Neural cell (in vitro differentiated cells): ENCODE measurements around the gene ITGA1. TPM values are rescaled to one million over a fixed set of nuclear protein-coding genes. Genes with fewer than 3 reads are reported as not detected.

Source experiments
- H2AFZ ChIP-seq: fragments of 200-600, 300-800 bp; sonication (generic), shearing (Covaris generic); 2 replicates; pipeline ENCODE4 v1.6.0; 2014; ENCODE audit warnings: low read depth, mild to moderate bottlenecking, antibody characterized with exemption, low read length, moderate library complexity
- H3F3A ChIP-seq: fragments of 200-600 bp; shearing (Covaris generic); 2 replicates; pipeline ENCODE4 v1.6.1; 2016; ENCODE audit warnings: mild to moderate bottlenecking, moderate library complexity, mixed read lengths, antibody characterized with exemption, low read length; ENCODE audit not compliant: insufficient read depth, poor library complexity, severe bottlenecking
- H3K27ac ChIP-seq: fragments of 200-600, 300-800 bp; sonication (generic), shearing (Covaris generic); 2 replicates; pipeline ENCODE4 v1.5.1; 2014; ENCODE audit warnings: mild to moderate bottlenecking, low read length, moderate library complexity
- H3K27me3 ChIP-seq: fragments of 300-800, 200-600 bp; sonication (generic), shearing (Covaris generic); 2 replicates; pipeline ENCODE4 v1.6.0; 2014; ENCODE audit warnings: mild to moderate bottlenecking, low read depth, low read length, moderate library complexity; ENCODE audit not compliant: insufficient read depth
- H3K36me3 ChIP-seq: fragments of 300-800, 200-600 bp; sonication (generic), shearing (Covaris generic); 2 replicates; pipeline ENCODE4 v1.5.1; 2014; ENCODE audit warnings: mild to moderate bottlenecking, antibody characterized with exemption, low read length, moderate library complexity; ENCODE audit not compliant: insufficient read depth
- H3K4me2 ChIP-seq: fragments of 300-800, 200-600 bp; sonication (generic), shearing (Covaris generic); 2 replicates; pipeline ENCODE4 v1.6.0; 2014; ENCODE audit warnings: mild to moderate bottlenecking, low read length
- H3K4me3 ChIP-seq: fragments of 300-800, 200-600 bp; sonication (generic), shearing (Covaris generic); 2 replicates; pipeline ENCODE4 v1.5.1; 2014; ENCODE audit warnings: mild to moderate bottlenecking, low read length, moderate library complexity
- H3K79me2 ChIP-seq: fragments of 200-600 bp; shearing (Covaris generic); replicated peaks from 2 replicates; pipeline ENCODE4 v1.6.0; 2014; ENCODE audit warnings: mild to moderate bottlenecking, low read length, moderate library complexity; ENCODE audit not compliant: insufficient read depth
- H3K9ac ChIP-seq: fragments of 300-800, 200-600 bp; sonication (generic), shearing (Covaris generic); 2 replicates; pipeline ENCODE4 v1.6.1; 2016; ENCODE audit warnings: mild to moderate bottlenecking, low read length, mixed read lengths
- H3K9me2 ChIP-seq: fragments of 200-600 bp; shearing (Covaris generic); 2 replicates; pipeline ENCODE4 v1.6.1; 2016; ENCODE audit warnings: mild to moderate bottlenecking, low read length, mixed read lengths; ENCODE audit not compliant: insufficient read depth
- H3K9me3 ChIP-seq: fragments of 200-600, 300-800 bp; sonication (generic), shearing (Covaris generic); 2 replicates; pipeline ENCODE4 v1.6.1; 2016; ENCODE audit warnings: mild to moderate bottlenecking, mixed run types, low read length, moderate library complexity, mixed read lengths
- H4K20me1 ChIP-seq: fragments of 200-600 bp; shearing (Covaris generic); 2 replicates; pipeline ENCODE4 v1.6.1; 2016; ENCODE audit warnings: mild to moderate bottlenecking, mixed run types; ENCODE audit not compliant: insufficient read depth
- EP300 ChIP-seq: fragments of 450-650 bp; conservative IDR thresholded peaks from 2 replicates; pipeline ENCODE4 v1.6.1; 2014; ENCODE audit warnings: antibody characterized with exemption, mild to moderate bottlenecking, moderate library complexity; ENCODE audit not compliant: poor library complexity, severe bottlenecking
- EZH2 ChIP-seq: fragments of 200-600, 300-800 bp; shearing (Covaris generic), sonication (generic); IDR thresholded peaks from 2 replicates; pipeline ENCODE4 v1.6.1; 2014; ENCODE audit warnings: antibody characterized with exemption, low read length, borderline replicate concordance, mild to moderate bottlenecking; ENCODE audit not compliant: insufficient read depth, poor library complexity, severe bottlenecking
- MXI1 ChIP-seq: fragments of 450-650 bp; conservative IDR thresholded peaks from 2 replicates; pipeline ENCODE4 v1.6.1; 2014; ENCODE audit warnings: antibody characterized with exemption, mild to moderate bottlenecking; ENCODE audit not compliant: poor library complexity, severe bottlenecking
- POLR2AphosphoS5 ChIP-seq: IDR thresholded peaks from 2 replicates; pipeline ENCODE4 v1.6.1; 2012
- RAD21 ChIP-seq: fragments of 450-650 bp; conservative IDR thresholded peaks from 2 replicates; pipeline ENCODE4 v1.6.1; 2014; ENCODE audit warnings: antibody characterized with exemption, mild to moderate bottlenecking, moderate library complexity
- SMC3 ChIP-seq: fragments of 450-650 bp; conservative IDR thresholded peaks from 2 replicates; pipeline ENCODE4 v1.6.1; 2014; ENCODE audit warnings: antibody characterized with exemption, mild to moderate bottlenecking, moderate library complexity; ENCODE audit not compliant: poor library complexity
- TAF1 ChIP-seq: IDR thresholded peaks from 2 replicates; pipeline ENCODE4 v1.6.1; 2012; ENCODE audit warnings: low read depth
- polyA plus RNA-seq: library from polyadenylated mRNA; depleted of rRNA; stranded (reverse); fragments of >200 nt; gene quantifications from 2 replicates; pipeline ENCODE4 v1.2.3, GENCODE V29; 2014
- TF ChIP-seq, protein P1 (sequence below): IDR thresholded peaks from 2 replicates; pipeline ENCODE4 v1.6.1; 2012; ENCODE audit warnings: borderline replicate concordance
- TF ChIP-seq, protein P2 (sequence below): fragments of 450-650 bp; IDR thresholded peaks from 2 replicates; pipeline ENCODE4 v1.5.1; 2014; ENCODE audit warnings: antibody characterized with exemption, mild to moderate bottlenecking, moderate library complexity; ENCODE audit not compliant: poor library complexity, severe bottlenecking

ITGA1 gene
- polyA plus RNA-seq, 1 donor from 2014 or later, result 0.15 TPM

DNA sequence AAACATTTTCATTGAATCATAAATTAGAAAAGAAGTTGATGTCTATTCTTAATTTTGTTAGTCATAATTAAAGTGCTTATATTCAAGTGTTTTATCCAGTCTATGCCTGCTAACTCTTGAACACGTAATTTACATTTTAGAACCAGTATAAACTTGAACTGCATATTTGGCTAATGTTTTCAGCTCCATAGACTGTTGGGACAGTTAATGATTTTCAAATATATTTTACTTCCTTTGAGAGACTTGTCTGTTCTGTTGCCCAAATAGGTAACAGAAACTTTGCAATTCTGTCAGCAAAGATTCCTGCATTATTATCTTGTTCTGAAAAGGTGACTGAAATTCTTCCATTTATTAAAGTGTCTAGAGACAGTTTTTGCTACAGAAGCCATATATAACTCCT lies 209.3 kb downstream of the ITGA1 start:
- TF ChIP-seq MXI1 (no peak), EZH2 (no peak)
- Histone ChIP-seq H3K4me2 (peak overlapping the region; percentile 67), H3K79me2 (no peaks in the 10 kb centered on the region), H3K4me3 (peak overlapping the region; percentile 36), H3F3A (no peaks in the 10 kb centered on the region), H3K9me2 (no peaks in the 10 kb centered on the region), H3K27ac (peak overlapping the region; percentile 65), H2AFZ (peak overlapping the region; percentile 17), H3K9ac (peak overlapping the region; percentile 24), H4K20me1 (no peaks in the 10 kb centered on the region), H3K9me3 (no peaks in the 10 kb centered on the region), H3K27me3 (no peaks in the 10 kb centered on the region), H3K36me3 (no peaks in the 10 kb centered on the region)

DNA sequence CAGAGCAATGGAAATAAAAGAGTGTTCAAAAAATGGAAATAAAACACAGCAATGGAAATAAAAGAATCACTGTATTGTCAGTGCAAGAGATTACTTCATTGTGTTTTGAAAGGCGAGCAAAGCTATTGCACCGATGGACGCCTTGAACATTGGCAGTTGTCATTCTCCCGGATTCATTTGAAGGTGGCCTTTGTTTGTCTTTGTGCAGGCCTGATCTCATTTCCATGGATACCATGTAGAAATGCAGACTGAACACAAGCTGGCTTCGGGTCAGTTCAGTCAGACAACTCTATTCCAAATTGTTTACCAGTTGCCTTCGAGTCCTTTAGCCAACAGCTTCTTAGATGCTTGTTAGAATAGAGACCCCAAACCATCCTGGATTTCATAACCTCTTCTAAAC lies 209.7 kb downstream of the ITGA1 start:
- H3K4me2 ChIP-seq, result peak overlapping the region; percentile 67
- H3K9me2 ChIP-seq, result no peaks in the 10 kb centered on the region
- H3K9me3 ChIP-seq, result no peaks in the 10 kb centered on the region
- peak; percentile 69 for TF ChIP-seq EP300
- TF ChIP-seq, protein P1, sequence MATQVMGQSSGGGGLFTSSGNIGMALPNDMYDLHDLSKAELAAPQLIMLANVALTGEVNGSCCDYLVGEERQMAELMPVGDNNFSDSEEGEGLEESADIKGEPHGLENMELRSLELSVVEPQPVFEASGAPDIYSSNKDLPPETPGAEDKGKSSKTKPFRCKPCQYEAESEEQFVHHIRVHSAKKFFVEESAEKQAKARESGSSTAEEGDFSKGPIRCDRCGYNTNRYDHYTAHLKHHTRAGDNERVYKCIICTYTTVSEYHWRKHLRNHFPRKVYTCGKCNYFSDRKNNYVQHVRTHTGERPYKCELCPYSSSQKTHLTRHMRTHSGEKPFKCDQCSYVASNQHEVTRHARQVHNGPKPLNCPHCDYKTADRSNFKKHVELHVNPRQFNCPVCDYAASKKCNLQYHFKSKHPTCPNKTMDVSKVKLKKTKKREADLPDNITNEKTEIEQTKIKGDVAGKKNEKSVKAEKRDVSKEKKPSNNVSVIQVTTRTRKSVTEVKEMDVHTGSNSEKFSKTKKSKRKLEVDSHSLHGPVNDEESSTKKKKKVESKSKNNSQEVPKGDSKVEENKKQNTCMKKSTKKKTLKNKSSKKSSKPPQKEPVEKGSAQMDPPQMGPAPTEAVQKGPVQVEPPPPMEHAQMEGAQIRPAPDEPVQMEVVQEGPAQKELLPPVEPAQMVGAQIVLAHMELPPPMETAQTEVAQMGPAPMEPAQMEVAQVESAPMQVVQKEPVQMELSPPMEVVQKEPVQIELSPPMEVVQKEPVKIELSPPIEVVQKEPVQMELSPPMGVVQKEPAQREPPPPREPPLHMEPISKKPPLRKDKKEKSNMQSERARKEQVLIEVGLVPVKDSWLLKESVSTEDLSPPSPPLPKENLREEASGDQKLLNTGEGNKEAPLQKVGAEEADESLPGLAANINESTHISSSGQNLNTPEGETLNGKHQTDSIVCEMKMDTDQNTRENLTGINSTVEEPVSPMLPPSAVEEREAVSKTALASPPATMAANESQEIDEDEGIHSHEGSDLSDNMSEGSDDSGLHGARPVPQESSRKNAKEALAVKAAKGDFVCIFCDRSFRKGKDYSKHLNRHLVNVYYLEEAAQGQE, result peak; percentile 55
- no peak for TF ChIP-seq TAF1
- TF ChIP-seq POLR2AphosphoS5, result peak; percentile 34
- peak overlapping the region; percentile 36 for H3K4me3 ChIP-seq
- H2AFZ ChIP-seq, result peak overlapping the region; percentile 17
- no peaks in the 10 kb centered on the region for H3K36me3 ChIP-seq
- no peaks in the 10 kb centered on the region for H4K20me1 ChIP-seq
- H3K27me3 ChIP-seq, result no peaks in the 10 kb centered on the region
- H3F3A ChIP-seq, result no peaks in the 10 kb centered on the region
- no peaks in the 10 kb centered on the region for H3K79me2 ChIP-seq
- peak overlapping the region; percentile 65 for H3K27ac ChIP-seq
- peak overlapping the region; percentile 24 for H3K9ac ChIP-seq

DNA sequence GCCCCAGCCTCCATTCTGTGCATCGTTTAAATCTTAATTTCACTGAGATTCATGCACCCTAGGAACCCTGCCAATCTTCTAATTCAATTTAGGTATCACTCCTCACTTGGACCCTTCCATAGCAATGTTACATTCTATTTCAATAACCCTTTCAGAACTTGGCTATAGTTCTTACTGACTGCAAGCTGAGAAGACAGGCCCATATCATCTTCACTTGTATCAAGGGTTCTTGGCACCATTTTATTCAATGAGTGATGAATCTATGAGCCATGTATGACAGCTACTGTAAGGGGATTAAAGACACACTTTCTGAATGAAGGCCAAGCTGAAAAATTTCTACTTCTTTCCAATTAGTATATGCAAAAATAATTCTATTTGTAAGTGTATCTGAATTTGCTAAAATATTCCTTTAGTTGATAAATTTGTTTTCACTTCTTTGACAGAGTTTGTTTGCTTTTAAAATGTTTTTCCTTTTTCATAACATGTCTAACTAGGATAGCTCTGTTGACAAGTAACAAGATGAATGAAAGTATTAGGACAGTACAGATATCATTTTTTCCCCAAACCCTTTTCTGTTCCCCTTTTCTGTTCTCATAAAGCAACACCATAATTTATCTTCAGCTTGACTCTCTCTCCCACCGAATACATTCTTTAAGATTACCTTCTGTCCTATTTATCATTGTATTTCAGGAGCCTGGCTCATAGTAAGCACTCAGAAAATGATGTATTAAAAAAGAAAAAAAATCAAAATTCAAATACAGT lies 211.0 kb downstream of the ITGA1 start:
- Histone ChIP-seq H3K4me2 (no peak overlapping the region), H2AFZ (no peak overlapping the region), H3K9me2 (no peaks in the 10 kb centered on the region), H3K79me2 (no peaks in the 10 kb centered on the region), H3K36me3 (no peaks in the 10 kb centered on the region), H3F3A (no peaks in the 10 kb centered on the region), H3K4me3 (no peak overlapping the region), H3K27me3 (no peaks in the 10 kb centered on the region), H4K20me1 (no peaks in the 10 kb centered on the region), H3K27ac (no peak overlapping the region), H3K9ac (no peak overlapping the region), H3K9me3 (no peaks in the 10 kb centered on the region)
- TF ChIP-seq RAD21 (no peak), POLR2AphosphoS5 (no peak), SMC3 (no peak), EZH2 (no peak), TAF1 (no peak), MXI1 (no peak), EP300 (no peak)
- TF ChIP-seq, protein P1, result no peak
- TF ChIP-seq, protein P2, sequence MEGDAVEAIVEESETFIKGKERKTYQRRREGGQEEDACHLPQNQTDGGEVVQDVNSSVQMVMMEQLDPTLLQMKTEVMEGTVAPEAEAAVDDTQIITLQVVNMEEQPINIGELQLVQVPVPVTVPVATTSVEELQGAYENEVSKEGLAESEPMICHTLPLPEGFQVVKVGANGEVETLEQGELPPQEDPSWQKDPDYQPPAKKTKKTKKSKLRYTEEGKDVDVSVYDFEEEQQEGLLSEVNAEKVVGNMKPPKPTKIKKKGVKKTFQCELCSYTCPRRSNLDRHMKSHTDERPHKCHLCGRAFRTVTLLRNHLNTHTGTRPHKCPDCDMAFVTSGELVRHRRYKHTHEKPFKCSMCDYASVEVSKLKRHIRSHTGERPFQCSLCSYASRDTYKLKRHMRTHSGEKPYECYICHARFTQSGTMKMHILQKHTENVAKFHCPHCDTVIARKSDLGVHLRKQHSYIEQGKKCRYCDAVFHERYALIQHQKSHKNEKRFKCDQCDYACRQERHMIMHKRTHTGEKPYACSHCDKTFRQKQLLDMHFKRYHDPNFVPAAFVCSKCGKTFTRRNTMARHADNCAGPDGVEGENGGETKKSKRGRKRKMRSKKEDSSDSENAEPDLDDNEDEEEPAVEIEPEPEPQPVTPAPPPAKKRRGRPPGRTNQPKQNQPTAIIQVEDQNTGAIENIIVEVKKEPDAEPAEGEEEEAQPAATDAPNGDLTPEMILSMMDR, result no peak
